ENCODE results near the gene RAB23.

GRCh38 chr6:57256541-57256940 lies 34.4 kb upstream of the RAB23 start:
- no peak for TF ChIP-seq CTCF (IDR thresholded peaks at IDR 0.05)
- no peak for TF ChIP-seq POLR2A (IDR thresholded peaks at IDR 0.05)
